Mesodermal cell (in vitro differentiated cells): ENCODE measurements around the gene POLR2I.

Experiments used
- H3K27ac ChIP-seq: 2 replicates; pipeline ENCODE4 v1.7.0; 2013; ENCODE audit warnings: mild to moderate bottlenecking, low read depth, low read length, moderate library complexity; ENCODE audit not compliant: severe bottlenecking
- H3K36me3 ChIP-seq: 2 replicates; pipeline ENCODE4 v1.7.1; 2013; ENCODE audit warnings: mild to moderate bottlenecking, low read length, moderate library complexity; ENCODE audit not compliant: control insufficient read depth, insufficient read depth
- H3K4me1 ChIP-seq: one replicate; pipeline ENCODE4 v1.7.1; 2013; ENCODE audit warnings: mild to moderate bottlenecking, low read length; ENCODE audit not compliant: insufficient read depth, control insufficient read depth, poor library complexity, severe bottlenecking
- H3K4me3 ChIP-seq: 2 replicates; pipeline ENCODE4 v1.7.0; 2013; ENCODE audit warnings: low read length, control low read depth, mild to moderate bottlenecking; ENCODE audit not compliant: insufficient read depth, poor library complexity, severe bottlenecking; ENCODE audit errors: extremely low read depth
- H3K9me3 ChIP-seq: 2 replicates; pipeline ENCODE4 v1.7.1; 2013; ENCODE audit warnings: mild to moderate bottlenecking, low read length, moderate library complexity; ENCODE audit not compliant: control insufficient read depth
- WGBS, 2 experiments: methylation state at CpG; one replicate each; pipeline ENCODE4 v1.1.5; 2013; ENCODE audit warnings: missing lambda C conversion rate in 2 of 2; ENCODE audit not compliant: insufficient coverage in 2 of 2; 5-methylcytosine and 5-hydroxymethylcytosine counted together

The POLR2I gene

GRCh38 chr19:36111200-36111539 lies 3.5 kb downstream of the POLR2I start:
- Histone ChIP-seq H3K36me3 (peaks cover 32% of the 10 kb centered on the region), H3K27ac (no peak overlapping the region), H3K9me3 (no peaks in the 10 kb centered on the region), H3K4me1 (peaks cover 2% of the 10 kb centered on the region), H3K4me3 (no peak overlapping the region)
- 72 to 77% methylated on average over 9 to 10 of the region's 13 CpGs for WGBS, 2 experiments

- WGBS, 2 experiments, result 55% methylated on average over 1 of the region's 1 CpG; no CpG with 5 or more reads in 1 of the 2 experiments
- Histone ChIP-seq H3K36me3 (peaks cover 35% of the 10 kb centered on the region), H3K4me1 (no peaks in the 10 kb centered on the region), H3K4me3 (no peak within 1 kb of the TSS), H3K9me3 (no peaks in the 10 kb centered on the region), H3K27ac (no peak within 1 kb of the TSS)
These were observed 4.0 kb downstream of the POLR2I start, which contains the start of gene OVOL3 for GRCh38 chr19:36110487-36111199. OVOL3 (plus strand) TSS chr19:36111143; CDS start chr19:36111203, 60 bp downstream.

GRCh38 chr19:36108684-36109083 lies 6.0 kb downstream of the POLR2I start:
- H3K27ac ChIP-seq, result no peak overlapping the region
- H3K4me3 ChIP-seq, result no peak overlapping the region
- H3K9me3 ChIP-seq, result no peaks in the 10 kb centered on the region
- H3K36me3 ChIP-seq, result peaks cover 45% of the 10 kb centered on the region
- H3K4me1 ChIP-seq, result no peaks in the 10 kb centered on the region
- 95 to 100% methylated on average over 1 to 2 of the region's 3 CpGs for WGBS, 2 experiments

- WGBS, 2 experiments, result 93 to 98% methylated on average over 5 of the region's 5 CpGs
- no peaks in the 10 kb centered on the region for H3K9me3 ChIP-seq
- H3K4me1 ChIP-seq, result no peaks in the 10 kb centered on the region
- H3K4me3 ChIP-seq, result no peak overlapping the region
- no peak overlapping the region for H3K27ac ChIP-seq
- peaks cover 46% of the 10 kb centered on the region for H3K36me3 ChIP-seq
These were observed 7.7 kb downstream of the POLR2I start for GRCh38 chr19:36106991-36107390.

- Histone ChIP-seq H3K27ac (no peak overlapping the region), H3K4me1 (no peaks in the 10 kb centered on the region), H3K9me3 (no peaks in the 10 kb centered on the region), H3K36me3 (peaks cover 43% of the 10 kb centered on the region), H3K4me3 (no peak overlapping the region)
- 92 to 93% methylated on average over 6 of the region's 6 CpGs for WGBS, 2 experiments
These were observed 8.2 kb downstream of the POLR2I start for GRCh38 chr19:36106441-36106840.

GRCh38 chr19:36103842-36104552 lies 10.7 kb downstream of the POLR2I start:
- no peaks in the 10 kb centered on the region for H3K4me1 ChIP-seq
- no peaks in the 10 kb centered on the region for H3K9me3 ChIP-seq
- no peak overlapping the region for H3K4me3 ChIP-seq
- H3K36me3 ChIP-seq, result peaks cover 60% of the 10 kb centered on the region
- H3K27ac ChIP-seq, result no peak overlapping the region
- WGBS, 2 experiments, result 96 to 97% methylated on average over 9 to 11 of the region's 12 CpGs

- no peaks in the 10 kb centered on the region for H3K4me1 ChIP-seq
- no peak overlapping the region for H3K4me3 ChIP-seq
- no peaks in the 10 kb centered on the region for H3K9me3 ChIP-seq
- no peak overlapping the region for H3K27ac ChIP-seq
- WGBS, 2 experiments, result 94 to 97% methylated on average over 23 to 24 of the region's 24 CpGs
- H3K36me3 ChIP-seq, result peaks cover 61% of the 10 kb centered on the region
These were observed 11.5 kb downstream of the POLR2I start for GRCh38 chr19:36103040-36103626.

GRCh38 chr19:36101550-36102327 lies 12.9 kb downstream of the POLR2I start:
- no peak overlapping the region for H3K27ac ChIP-seq
- H3K36me3 ChIP-seq, result peaks cover 68% of the 10 kb centered on the region
- no peaks in the 10 kb centered on the region for H3K4me1 ChIP-seq
- 92% methylated on average over 25 to 26 of the region's 27 CpGs for WGBS, 2 experiments
- H3K9me3 ChIP-seq, result no peaks in the 10 kb centered on the region
- H3K4me3 ChIP-seq, result no peak overlapping the region

- Histone ChIP-seq H3K4me3 (no peak overlapping the region), H3K36me3 (peaks cover 66% of the 10 kb centered on the region), H3K9me3 (no peaks in the 10 kb centered on the region), H3K27ac (no peak overlapping the region), H3K4me1 (no peaks in the 10 kb centered on the region)
- 94 to 96% methylated on average over 5 of the region's 5 CpGs for WGBS, 2 experiments
These were observed 14.2 kb downstream of the POLR2I start for GRCh38 chr19:36100476-36100875.

- 94 to 96% methylated on average over 17 to 19 of the region's 19 CpGs for WGBS, 2 experiments
- no peak overlapping the region for H3K27ac ChIP-seq
- peaks cover 68% of the 10 kb centered on the region for H3K36me3 ChIP-seq
- no peaks in the 10 kb centered on the region for H3K9me3 ChIP-seq
- H3K4me3 ChIP-seq, result no peak overlapping the region
- no peaks in the 10 kb centered on the region for H3K4me1 ChIP-seq
These were observed 15.4 kb downstream of the POLR2I start for GRCh38 chr19:36099166-36099785.
